H1 (cell line): ENCODE data around the gene CRBN. TPM values are rescaled to one million over a fixed set of nuclear protein-coding genes. Genes with fewer than 3 reads are reported as not detected.

Source experiments
- CHD7 ChIP-seq: fragments of 300-600 bp; sonication (generic); IDR thresholded peaks from 2 replicates; pipeline ENCODE4 v1.7.1; 2012; ENCODE audit warnings: low read length, moderate library complexity, mild to moderate bottlenecking, inconsistent platforms; ENCODE audit not compliant: insufficient replicate concordance
- HDAC2 ChIP-seq, 2 experiments: fragments of 300-600 bp in 1 of 2; sonication (generic) in 1 of 2; IDR thresholded peaks; 2 replicates each; pipeline ENCODE4 v1.6.1; 2011 to 2012; ENCODE audit warnings: low read depth in 2 of 2, low read length in 2 of 2, mild to moderate bottlenecking in 2 of 2, moderate library complexity in 2 of 2, borderline replicate concordance in 1 of 2, inconsistent platforms in 1 of 2
- KDM4A ChIP-seq: IDR thresholded peaks from one replicate; pipeline ENCODE4 v1.7.1; 2012; ENCODE audit warnings: low read depth, mild to moderate bottlenecking, moderate library complexity, low read length, inconsistent platforms; ENCODE audit not compliant: severe bottlenecking
- NANOG ChIP-seq: IDR thresholded peaks from 2 replicates; pipeline ENCODE4 v1.6.1; 2011; ENCODE audit warnings: low read length, low read depth, mild to moderate bottlenecking, inconsistent platforms; ENCODE audit not compliant: insufficient read depth, poor library complexity, severe bottlenecking
- RFX5 ChIP-seq: IDR thresholded peaks from 2 replicates; pipeline ENCODE4 v1.6.1; 2011; ENCODE audit warnings: low read depth, low read length, improper control_type of control experiment, borderline replicate concordance
- RNF2 ChIP-seq: fragments of 200-900, 300-1000 bp; sonication (generic); IDR thresholded peaks from 2 replicates; pipeline ENCODE4 v1.7.1; 2016; ENCODE audit warnings: borderline replicate concordance, low read depth, mild to moderate bottlenecking, antibody characterized with exemption, low read length; ENCODE audit not compliant: poor library complexity, severe bottlenecking; ENCODE audit errors: missing control alignments
- RXRA ChIP-seq: IDR thresholded peaks from 2 replicates; pipeline ENCODE4 v1.6.1; 2011; ENCODE audit warnings: low read depth, mild to moderate bottlenecking, low read length, moderate library complexity; ENCODE audit not compliant: insufficient read depth
- SIX5 ChIP-seq: IDR thresholded peaks from 2 replicates; pipeline ENCODE4 v1.6.1; 2011; ENCODE audit warnings: mild to moderate bottlenecking, low read depth, low read length
- TAF7 ChIP-seq: optimal IDR thresholded peaks from 2 replicates; pipeline ENCODE3; 2011; ENCODE audit warnings: low read depth, mild to moderate bottlenecking, inconsistent platforms, low read length, moderate library complexity, borderline replicate concordance
- TBP ChIP-seq: IDR thresholded peaks from 2 replicates; pipeline ENCODE4 v1.6.1; 2011; ENCODE audit warnings: low read depth, low read length, improper control_type of control experiment
- YY1 ChIP-seq: IDR thresholded peaks from 2 replicates; pipeline ENCODE4 v1.6.1; 2011; ENCODE audit warnings: low read depth, mild to moderate bottlenecking, low read length
- polyA plus RNA-seq, 7 experiments: library from polyadenylated mRNA; depleted of rRNA in 3 of 7; stranded (reverse) in 5 of 7; unstranded in 2 of 7; fragments of >200 nt in 5 of 7; fragments of 200-250 nt in 2 of 7; gene quantifications; 1 replicate in 5 of 7; 2 replicates in 1 of 7; 4 replicates in 1 of 7; pipeline versions ENCODE4 v1.2.1 to v1.2.3, GENCODE V29; 2011 to 2013; ENCODE audit warnings: missing spikeins in 2 of 7, mixed read lengths in 2 of 7
- total RNA-seq: library from RNA; stranded (reverse); fragmentation: NEBNext Ultra II Directional; extraction: Animal tissue kit (Norgen Biotek cat#: 25700); gene quantifications from 2 replicates; pipeline ENCODE4 v1.2.1, GENCODE V29; 2021

Gene CRBN
- total and polyA plus RNA-seq, 2 of the 8 experiments (the other 6 are each of a cell fraction or from before 2014, with no cell fraction given): 13.4 to 30.3 TPM

- TF ChIP-seq CHD7 (no peak), RXRA (no peak), TBP (no peak), YY1 (no peak), NANOG (no peak), SIX5 (no peak), HDAC2 (IDR thresholded peaks at IDR 0.05; ENCODE audit: borderline replicate concordance in 1 of 2, low read depth in 2 of 2, low read length in 2 of 2) (no peak), RNF2 (no peak), RFX5 (no peak), KDM4A (no peak), TAF7 (no peak)
Observed at GRCh38 chr3:3119393-3119851, 60.1 kb downstream of the CRBN start (continued).
